Thoracic aorta (tissue), 2 donors: ENCODE data around the gene TLR1. TPM values are rescaled to one million over a fixed set of nuclear protein-coding genes. Genes with fewer than 3 reads are reported as not detected.

Experiments used
- ATAC-seq: fragments of 150-250 bp; one replicate; pipeline ENCODE4 v1.8.0; 2017; ENCODE audit warnings: low read depth; ENCODE audit not compliant: insufficient number of reproducible peaks, low FRiP score
- DNase-seq: peaks from one replicate; pipeline ENCODE4 v3.0.0-alpha.2; 2020; ENCODE audit warnings: low spot score
- H3K27ac ChIP-seq, 2 donors: fragments of 200-600 bp; sonication (generic); 1 replicate in 1 of 2; 2 replicates in 1 of 2; pipeline ENCODE4 v1.5.1; 2016; ENCODE audit warnings: mild to moderate bottlenecking in 2 of 2, moderate library complexity in 2 of 2
- H3K27me3 ChIP-seq: fragments of 200-600 bp; sonication (generic); replicated peaks from 2 replicates; pipeline ENCODE4 v1.6.0; 2016; ENCODE audit warnings: mild to moderate bottlenecking; ENCODE audit not compliant: insufficient read depth
- H3K36me3 ChIP-seq: fragments of 200-600 bp; sonication (generic); one replicate; pipeline ENCODE4 v1.5.1; 2016
- H3K4me1 ChIP-seq, 2 donors: fragments of 200-600 bp; sonication (generic); 1 replicate in 1 of 2; 2 replicates in 1 of 2; pipeline versions ENCODE4 v1.5.1 to v1.6.0; 2016; ENCODE audit warnings: low read depth in 2 of 2, mild to moderate bottlenecking in 1 of 2; ENCODE audit not compliant: control insufficient read depth in 1 of 2
- H3K4me3 ChIP-seq: fragments of 200-600 bp; sonication (generic); 2 replicates; pipeline ENCODE4 v1.5.1; 2016; ENCODE audit warnings: mild to moderate bottlenecking
- H3K9me3 ChIP-seq: fragments of 200-600 bp; sonication (generic); 2 replicates; pipeline ENCODE4 v1.5.1; 2016
- CTCF ChIP-seq: fragments of 200-600 bp; sonication (generic); IDR thresholded peaks from one replicate; pipeline ENCODE4 v1.5.1; 2019; ENCODE audit warnings: antibody characterized with exemption
- total RNA-seq, 2 donors: library from RNA; depleted of rRNA; stranded (reverse); fragments of >200 nt; gene quantifications; one replicate each; pipeline versions ENCODE4 v1.1.0 to v1.2.3, GENCODE V29; 2016

The TLR1 gene
- total RNA-seq, 2 donors from 2014 or later: 16.1 to 36.3 TPM

- Histone ChIP-seq H3K36me3 (no peaks in the 10 kb centered on the region), H3K9me3 (no peaks in the 10 kb centered on the region), H3K27ac (no peak overlapping the region), H3K4me3 (no peak overlapping the region), H3K4me1 (no peaks in the 10 kb centered on the region), H3K27me3 (no peaks in the 10 kb centered on the region)
- DNase-seq: no peak
- ATAC-seq: no peak
- TF ChIP-seq CTCF: no peak
These were observed 19.2 kb upstream of the TLR1 start for GRCh38 chr4:38823766-38824165.

- no peaks in the 10 kb centered on the region for H3K4me1 ChIP-seq
- H3K27ac ChIP-seq: no peak overlapping the region
- H3K27me3 ChIP-seq: no peaks in the 10 kb centered on the region
- no peaks in the 10 kb centered on the region for H3K9me3 ChIP-seq
- no peak overlapping the region for H3K4me3 ChIP-seq
- ATAC-seq: no peak
- no peak for TF ChIP-seq CTCF
- no peak for DNase-seq
- H3K36me3 ChIP-seq: no peaks in the 10 kb centered on the region
These were observed 18.2 kb upstream of the TLR1 start for GRCh38 chr4:38822748-38823303.

- no peak for DNase-seq
These were observed 17.1 kb upstream of the TLR1 start for GRCh38 chr4:38821739-38822138.

GRCh38 chr4:38820329-38821061 lies 15.9 kb upstream of the TLR1 start:
- Histone ChIP-seq H3K27ac (no peak overlapping the region), H3K9me3 (no peaks in the 10 kb centered on the region), H3K36me3 (no peaks in the 10 kb centered on the region), H3K4me3 (no peak overlapping the region), H3K27me3 (no peaks in the 10 kb centered on the region), H3K4me1 (no peaks in the 10 kb centered on the region)
- DNase-seq (no peak), ATAC-seq (no peak)
- no peak for TF ChIP-seq CTCF

More at GRCh38 chr4:38821739-38822138, 17.1 kb upstream of the TLR1 start:
- no peak for ATAC-seq
- Histone ChIP-seq H3K9me3 (no peaks in the 10 kb centered on the region), H3K4me3 (no peak overlapping the region), H3K4me1 (no peaks in the 10 kb centered on the region), H3K27ac (no peak overlapping the region), H3K27me3 (no peaks in the 10 kb centered on the region), H3K36me3 (no peaks in the 10 kb centered on the region)
- no peak for TF ChIP-seq CTCF

- Histone ChIP-seq H3K9me3 (no peaks in the 10 kb centered on the region), H3K27me3 (no peaks in the 10 kb centered on the region), H3K4me1 (no peaks in the 10 kb centered on the region), H3K36me3 (no peaks in the 10 kb centered on the region), H3K27ac (no peak overlapping the region), H3K4me3 (no peak overlapping the region)
- no peak for TF ChIP-seq CTCF
- DNase-seq (no peak), ATAC-seq (no peak)
These were observed 15.0 kb upstream of the TLR1 start for GRCh38 chr4:38819569-38819968.
